Prostate gland (tissue), 2 donors: Measurements from ENCODE around the gene ALG12. TPM values are rescaled to one million over a fixed set of nuclear protein-coding genes. Genes with fewer than 3 reads are reported as not detected.

Experiments
- DNase-seq: peaks from one replicate; pipeline ENCODE4 v3.0.0-alpha.2; 2019; ENCODE audit warnings: low spot score
- H3K27ac ChIP-seq, 2 donors: fragments of 200-600 bp; sonication (generic); 2 replicates each; pipeline ENCODE4 v1.5.1; 2017 to 2019
- H3K27me3 ChIP-seq: fragments of 200-600 bp; sonication (generic); replicated peaks from 2 replicates; pipeline ENCODE4 v1.5.1; 2019; ENCODE audit not compliant: insufficient read depth
- H3K36me3 ChIP-seq, 2 donors: fragments of 200-600 bp; sonication (generic); 1 replicate in 1 of 2; 2 replicates in 1 of 2; pipeline versions ENCODE4 v1.5.1 to v1.8.1; 2017 to 2019
- H3K4me1 ChIP-seq: fragments of 200-600 bp; sonication (generic); replicated peaks from 2 replicates; pipeline ENCODE4 v1.5.1; 2019
- H3K4me3 ChIP-seq, 2 donors: fragments of 200-600 bp; sonication (generic); 2 replicates each; pipeline ENCODE4 v1.5.1; 2017 to 2019
- H3K9me3 ChIP-seq: fragments of 200-600 bp; sonication (generic); 2 replicates; pipeline ENCODE4 v1.5.1; 2017
- CTCF ChIP-seq, 4 experiments: fragments of 200-600 bp in 2 of 4; fragments of 450-650 bp in 2 of 4; sonication (generic) in 2 of 4; IDR thresholded peaks; 1 replicate in 3 of 4; 2 replicates in 1 of 4; pipeline ENCODE4 v1.5.1; 2016 to 2019; ENCODE audit warnings: antibody characterized with exemption in 4 of 4, mild to moderate bottlenecking in 2 of 4, moderate library complexity in 2 of 4
- POLR2A ChIP-seq: fragments of 450-650 bp; IDR thresholded peaks from one replicate; pipeline ENCODE4 v1.6.1; 2016; ENCODE audit warnings: antibody characterized with exemption, mild to moderate bottlenecking
- POLR2AphosphoS5 ChIP-seq: sonication (generic); formaldehyde crosslinking; IDR thresholded peaks from one replicate; pipeline ENCODE4 v1.6.1; 2017; ENCODE audit warnings: antibody characterized with exemption
- WGBS: methylation state at CpG from one replicate; pipeline ENCODE4 v1.1.5; 2018; 5-methylcytosine and 5-hydroxymethylcytosine counted together
- intact Hi-C: fragments of 100-400 bp; cut with DNase I; formaldehyde crosslinking; loops from one replicate; pipeline ENCODE4 v1.14.2; 2022
- total RNA-seq, 2 donors: library from RNA; depleted of rRNA; stranded (reverse); fragments of >200 nt; gene quantifications; one replicate each; pipeline ENCODE4 v1.1.0, GENCODE V29; 2016

The ALG12 gene
- total RNA-seq, 2 donors from 2014 or later = 26.1 to 33.6 TPM

- no peak for TF ChIP-seq POLR2A
- no peak for TF ChIP-seq POLR2AphosphoS5
- no peak for TF ChIP-seq CTCF (IDR thresholded peaks at IDR 0.05)
- Histone ChIP-seq H3K27ac (no peak overlapping the region), H3K9me3 (no peaks in the 10 kb centered on the region), H3K36me3 (no peaks in the 10 kb centered on the region), H3K4me1 (no peaks in the 10 kb centered on the region), H3K4me3 (no peak overlapping the region), H3K27me3 (no peaks in the 10 kb centered on the region)
- WGBS = 91% methylated on average over 8 of the region's 8 CpGs
- intact Hi-C loops = no loop called here
- no peak for DNase-seq
Measured at GRCh38 chr22:49894322-49895054, 23.8 kb downstream of the ALG12 start.

- H3K27ac ChIP-seq = no peak overlapping the region
- intact Hi-C loops = no loop called here
- no peak for DNase-seq
- H3K9me3 ChIP-seq = no peaks in the 10 kb centered on the region
- 78% methylated on average over 4 of the region's 4 CpGs for WGBS
- no peaks in the 10 kb centered on the region for H3K36me3 ChIP-seq
- no peaks in the 10 kb centered on the region for H3K27me3 ChIP-seq
- H3K4me3 ChIP-seq = no peak overlapping the region
- H3K4me1 ChIP-seq = no peaks in the 10 kb centered on the region
- no peak for TF ChIP-seq POLR2AphosphoS5
- TF ChIP-seq CTCF (IDR thresholded peaks at IDR 0.05) = no peak
- TF ChIP-seq POLR2A = no peak
Measured at GRCh38 chr22:49893025-49893424, 25.2 kb downstream of the ALG12 start.

- 74% methylated on average over 4 of the region's 4 CpGs for WGBS
- no peaks in the 10 kb centered on the region for H3K27me3 ChIP-seq
- H3K36me3 ChIP-seq = no peaks in the 10 kb centered on the region
- H3K9me3 ChIP-seq = no peaks in the 10 kb centered on the region
- DNase-seq = no peak
- TF ChIP-seq POLR2AphosphoS5 = no peak
- TF ChIP-seq POLR2A = no peak
- TF ChIP-seq CTCF (IDR thresholded peaks at IDR 0.05) = no peak
- H3K4me3 ChIP-seq = no peak overlapping the region
- H3K27ac ChIP-seq = no peak overlapping the region
- no peaks in the 10 kb centered on the region for H3K4me1 ChIP-seq
- intact Hi-C loops = no loop called here
Measured at GRCh38 chr22:49892226-49892899, 25.9 kb downstream of the ALG12 start.

- 93% methylated on average over 5 of the region's 5 CpGs for WGBS
- Histone ChIP-seq H3K4me1 (no peaks in the 10 kb centered on the region), H3K27ac (no peak overlapping the region), H3K27me3 (no peaks in the 10 kb centered on the region), H3K4me3 (no peak overlapping the region), H3K9me3 (no peaks in the 10 kb centered on the region), H3K36me3 (no peaks in the 10 kb centered on the region)
- intact Hi-C loops = no loop called here
- no peak for DNase-seq
- no peak for TF ChIP-seq CTCF (IDR thresholded peaks at IDR 0.05)
- TF ChIP-seq POLR2AphosphoS5 = no peak
- TF ChIP-seq POLR2A = no peak
Measured at GRCh38 chr22:49889071-49889470, 29.2 kb downstream of the ALG12 start.

GRCh38 chr22:49887702-49888101 is 30.5 kb downstream of the ALG12 start:
- H3K9me3 ChIP-seq = no peaks in the 10 kb centered on the region
- no peaks in the 10 kb centered on the region for H3K36me3 ChIP-seq
- 88% methylated on average over 9 of the region's 9 CpGs for WGBS
- intact Hi-C loops = no loop called here
- no peak overlapping the region for H3K4me3 ChIP-seq
- no peaks in the 10 kb centered on the region for H3K27me3 ChIP-seq
- no peak overlapping the region for H3K27ac ChIP-seq
- DNase-seq = no peak
- H3K4me1 ChIP-seq = no peaks in the 10 kb centered on the region
- TF ChIP-seq CTCF (IDR thresholded peaks at IDR 0.05) (no peak), POLR2AphosphoS5 (no peak), POLR2A (no peak)
